Activated effector memory CD4-positive, alpha-beta T cell treated with anti-CD3 and anti-CD28 coated beads, Interleukin-2, amount 50 U/mL, for 16 hours (primary cell): ENCODE data around the gene PPP2R2B.
"Not testable (repeated sequence)": the region's sequence is repeated elsewhere in the genome, so short reads cannot be mapped to it uniquely, and the experiment has no call there.

ENCODE experiments used
- DNase-seq: peaks from one replicate; pipeline ENCODE4 v3.0.0-alpha.2; 2020

PPP2R2B gene

DNA sequence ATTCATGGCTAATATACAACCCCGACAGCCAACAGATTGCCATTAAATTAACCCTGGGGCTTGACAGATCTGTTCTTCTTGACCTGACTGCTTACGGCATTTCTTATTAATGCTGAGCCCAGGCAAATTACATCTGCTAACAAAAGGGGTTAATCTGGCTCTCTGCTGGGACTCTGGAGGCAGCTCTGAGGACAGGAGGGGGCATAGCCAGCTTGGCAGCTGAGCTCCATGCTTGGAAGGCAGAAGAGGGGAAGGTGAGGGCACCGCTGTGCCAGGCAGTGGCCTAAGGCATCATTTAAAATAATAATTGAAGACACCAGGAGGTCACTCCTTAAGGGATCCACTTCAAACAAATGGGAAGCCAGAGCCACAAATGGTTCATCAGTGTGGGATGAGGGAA, 236.6 kb downstream of the PPP2R2B start:
- no peak for DNase-seq

GRCh38 chr5:146640285-146640896, 238.2 kb downstream of the PPP2R2B start:
- DNase-seq: no peak

- DNase-seq: no peak
Measured at GRCh38 chr5:146635443-146635842, 243.1 kb downstream of the PPP2R2B start.

DNA sequence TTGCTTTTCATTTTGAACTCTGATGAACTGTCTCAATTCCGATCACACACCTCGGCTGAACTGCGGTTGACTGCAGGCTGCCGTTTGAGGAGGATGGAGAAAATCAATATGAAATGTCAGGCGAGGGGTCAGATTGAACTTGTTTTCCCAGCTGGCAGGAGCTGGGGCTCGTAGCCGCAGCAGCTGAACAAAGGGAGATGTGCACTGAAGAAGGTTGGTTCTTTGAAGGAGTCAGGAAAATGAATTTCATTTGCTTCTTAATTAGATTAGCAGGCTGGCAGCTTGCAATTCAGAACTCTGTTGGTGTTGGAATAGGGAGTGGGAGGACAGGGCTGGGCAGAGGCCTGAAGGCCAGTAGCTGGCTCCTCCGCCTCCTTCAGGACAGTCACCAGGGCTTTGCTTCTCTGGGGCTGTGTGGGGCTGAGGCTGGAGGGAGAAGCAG, 245.2 kb downstream of the PPP2R2B start:
- DNase-seq: no peak

GRCh38 chr5:146632620-146633322, 245.8 kb downstream of the PPP2R2B start:
- DNase-seq: no peak

GRCh38 chr5:146630472-146630871, 248.1 kb downstream of the PPP2R2B start:
- no peak for DNase-seq

DNA sequence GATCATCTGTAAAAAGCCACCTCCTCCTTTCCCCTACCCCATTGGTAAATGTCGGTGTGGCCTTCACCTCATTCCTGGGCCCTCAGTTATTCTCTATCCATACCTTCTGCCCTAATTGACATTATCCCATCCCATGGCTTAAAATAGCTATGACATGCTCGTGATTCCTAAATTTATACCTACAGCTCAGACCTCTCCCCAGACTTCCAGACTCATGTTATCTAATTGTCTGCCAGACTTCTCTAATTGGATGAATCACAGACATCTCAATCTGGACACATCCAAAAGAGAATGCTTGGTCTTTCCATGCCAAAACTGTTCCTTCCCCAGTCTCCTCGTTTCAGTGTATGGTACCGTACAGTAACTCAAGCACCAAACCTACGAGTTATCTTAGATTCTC, 249.6 kb downstream of the PPP2R2B start:
- DNase-seq: no peak

GRCh38 chr5:146626936-146627335, 251.6 kb downstream of the PPP2R2B start:
- DNase-seq: no peak

- DNase-seq: no peak
Measured at GRCh38 chr5:146624179-146624578, 254.4 kb downstream of the PPP2R2B start.

- DNase-seq: no peak
Measured at GRCh38 chr5:146623666-146624065, 254.9 kb downstream of the PPP2R2B start.

DNA sequence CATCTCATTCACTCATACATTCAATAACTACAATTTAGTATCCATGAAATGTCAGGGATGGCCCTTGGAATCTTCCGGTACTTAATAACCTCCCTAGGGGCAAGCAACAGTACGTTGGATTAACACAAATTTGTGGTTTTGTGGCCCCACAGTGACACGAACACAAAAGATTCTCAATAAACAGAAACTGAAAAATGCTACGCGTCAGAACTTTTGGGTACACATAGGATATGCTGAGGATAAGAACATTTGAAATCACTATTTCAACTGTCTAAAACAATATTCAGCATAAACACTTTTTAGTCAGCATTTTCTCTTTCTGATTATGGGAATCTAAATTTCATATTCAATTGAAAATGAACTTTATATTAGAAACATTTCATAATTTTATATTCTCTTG, 255.5 kb downstream of the PPP2R2B start:
- DNase-seq: no peak

- DNase-seq: no peak
Measured at GRCh38 chr5:146622391-146622790, 256.2 kb downstream of the PPP2R2B start.

DNA sequence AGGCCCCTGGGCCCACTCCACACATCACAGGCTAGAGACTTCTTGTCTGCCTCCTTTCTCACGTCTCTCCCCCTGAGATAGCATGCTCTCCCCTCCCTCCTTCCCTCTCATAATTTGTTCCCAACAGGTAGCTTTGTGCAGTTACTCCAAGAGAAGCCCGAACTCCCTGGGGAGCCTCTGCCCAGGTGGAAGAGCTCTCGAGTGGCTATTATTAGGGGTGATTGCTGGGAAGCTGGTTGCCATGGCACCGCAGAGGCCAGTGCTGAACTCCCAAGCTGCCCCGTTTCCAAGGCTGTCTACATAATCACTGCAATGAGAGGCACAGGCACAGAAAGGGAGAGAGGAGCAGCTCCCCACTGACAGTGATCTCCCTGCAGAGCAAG, 257.9 kb downstream of the PPP2R2B start:
- DNase-seq: no peak

DNA sequence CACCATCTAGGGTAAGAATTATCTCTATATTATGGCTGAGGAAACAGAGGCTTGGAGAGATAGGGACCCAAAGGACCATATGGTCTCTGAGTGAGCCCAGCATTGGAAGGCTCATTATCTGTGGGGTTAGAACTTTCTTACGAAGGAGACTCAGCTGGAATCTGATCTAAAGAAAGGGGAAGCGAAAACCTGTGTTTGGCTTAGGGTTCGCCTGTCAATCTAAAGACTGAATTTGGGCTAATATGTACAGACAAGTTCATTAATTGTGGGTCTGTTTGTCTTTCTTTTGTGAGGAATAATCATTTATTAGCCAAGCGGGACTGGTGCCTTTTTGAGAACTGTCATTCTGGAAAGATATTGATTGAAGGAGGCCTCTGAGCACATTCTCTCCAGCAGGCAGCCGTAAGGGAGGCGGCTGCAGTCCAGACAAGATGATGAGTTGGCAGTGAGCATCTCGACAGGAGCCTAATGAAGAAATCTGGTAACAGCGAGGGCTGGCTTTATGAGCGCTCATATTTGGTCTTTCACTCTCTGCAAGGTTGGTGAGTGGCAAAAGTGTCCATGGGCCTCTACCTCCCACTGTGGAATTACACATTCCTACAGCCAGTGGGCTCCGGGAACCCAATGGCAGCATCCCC, 258.4 kb downstream of the PPP2R2B start:
- no peak for DNase-seq

DNA sequence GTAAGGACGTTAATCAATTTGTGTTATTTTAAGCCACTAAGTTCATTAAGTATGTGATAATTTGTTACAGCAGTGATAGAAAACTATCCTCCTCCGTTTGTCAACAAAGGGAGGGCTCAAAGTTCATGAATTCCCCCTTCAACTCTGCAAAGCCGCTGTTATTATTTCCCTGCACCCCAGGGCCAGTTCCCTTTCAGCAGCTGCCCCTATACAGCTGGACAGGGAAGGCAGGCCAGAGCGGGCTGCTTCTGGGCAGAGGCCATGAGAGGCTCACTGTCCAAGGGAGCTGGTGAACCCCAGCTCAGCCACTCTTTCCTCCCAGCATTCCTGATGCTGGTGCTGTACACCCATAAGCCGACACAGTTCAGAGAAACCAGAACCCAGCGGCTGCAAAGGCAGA, 260.1 kb downstream of the PPP2R2B start:
- no peak for DNase-seq

- DNase-seq: not testable (repeated sequence)
Measured at GRCh38 chr5:146609731-146610130, 268.8 kb downstream of the PPP2R2B start.

- no peak for DNase-seq
Measured at GRCh38 chr5:146607659-146608332, 270.8 kb downstream of the PPP2R2B start.

DNA sequence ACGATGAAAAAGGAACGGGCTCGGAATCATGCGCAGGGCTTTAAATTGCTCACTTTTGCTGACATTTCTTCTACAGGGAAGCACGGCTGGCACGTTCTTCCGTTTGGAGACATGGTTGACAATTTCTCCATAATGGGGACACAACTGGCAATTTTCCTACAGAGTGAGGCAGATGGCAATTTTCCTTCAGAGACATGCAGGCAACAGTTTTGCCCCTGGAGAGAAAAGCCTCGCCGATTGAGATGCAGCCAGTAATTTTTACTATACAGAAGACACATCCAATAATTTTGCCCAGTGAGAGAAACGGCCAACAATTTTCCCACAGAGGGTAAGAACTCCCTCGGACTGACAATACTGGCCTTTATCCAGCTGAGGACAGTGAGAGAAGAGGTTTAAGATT, 271.7 kb downstream of the PPP2R2B start:
- DNase-seq: no peak

GRCh38 chr5:146600376-146600775, 278.2 kb downstream of the PPP2R2B start:
- DNase-seq: no peak

DNA sequence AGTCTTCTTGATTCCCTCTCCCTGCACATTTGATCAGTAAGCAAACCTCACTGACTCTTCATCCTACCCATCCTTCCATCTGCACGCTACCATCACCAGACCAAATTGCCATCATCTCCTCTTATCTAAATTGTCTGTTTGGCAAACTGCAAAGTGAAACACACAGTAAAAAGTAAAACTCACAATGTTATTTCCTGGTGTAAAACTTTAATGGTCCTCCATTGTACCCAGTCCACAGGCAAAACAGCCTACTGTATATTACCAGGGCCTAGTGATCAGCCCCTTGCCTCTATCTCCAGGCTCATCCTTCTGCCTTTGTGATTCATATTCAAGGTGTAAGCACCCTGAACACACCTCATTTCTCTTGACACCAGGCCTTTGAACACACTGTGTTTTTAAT, 279.3 kb downstream of the PPP2R2B start:
- no peak for DNase-seq

DNA sequence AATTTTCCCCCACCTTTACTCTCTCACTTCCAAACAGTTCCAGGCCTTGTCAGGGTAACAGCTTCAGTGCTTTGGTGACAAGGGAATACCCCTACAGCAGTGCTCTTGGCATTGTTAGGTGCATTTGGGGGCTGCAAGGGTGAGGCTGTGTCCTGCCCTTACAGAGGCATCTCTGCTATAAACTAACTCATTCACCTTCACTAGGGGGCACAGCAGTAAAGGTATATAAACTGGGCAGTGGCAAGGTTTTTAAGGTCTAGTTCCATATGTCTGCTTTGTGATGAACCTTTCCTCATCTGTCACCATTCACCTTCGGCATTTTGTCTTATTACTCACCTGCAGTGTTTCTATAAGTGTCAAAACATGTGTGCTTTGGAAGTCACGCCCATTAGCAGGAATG, 283.5 kb downstream of the PPP2R2B start:
- DNase-seq: no peak

GRCh38 chr5:146592352-146592751, 286.2 kb downstream of the PPP2R2B start:
- DNase-seq: no peak

DNA sequence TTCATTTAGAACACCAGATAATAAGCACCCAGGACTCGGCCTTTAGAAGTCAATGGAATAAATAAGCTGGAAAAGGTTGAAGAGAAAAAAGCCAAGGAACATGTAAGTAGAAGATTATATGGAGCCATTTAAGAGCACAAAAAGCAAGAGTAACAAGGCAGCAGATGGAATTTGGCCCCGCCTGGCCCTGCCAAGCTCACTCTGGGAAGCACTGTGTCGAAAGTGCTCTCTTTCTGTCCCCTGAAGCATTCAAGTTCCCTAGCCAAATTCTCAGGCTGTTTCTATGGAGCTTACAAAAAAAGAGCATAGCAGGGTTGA, 289.6 kb downstream of the PPP2R2B start:
- DNase-seq: no peak
